GM21619 (cell line): ENCODE data around the gene RBP5.

Source experiments
- ATAC-seq: cut with Tn5 transposase; IDR thresholded peaks from one replicate; pipeline ENCODE4 v1.9.1; 2021; ENCODE audit not compliant: unreplicated experiment

RBP5 gene

GRCh38 chr12:7102582-7102981 lies 26.1 kb downstream of the RBP5 start:
- no peak for ATAC-seq

GRCh38 chr12:7101694-7102131 lies 27.0 kb downstream of the RBP5 start:
- ATAC-seq, result no peak

GRCh38 chr12:7101047-7101693 lies 27.5 kb downstream of the RBP5 start:
- ATAC-seq, result no peak

DNA sequence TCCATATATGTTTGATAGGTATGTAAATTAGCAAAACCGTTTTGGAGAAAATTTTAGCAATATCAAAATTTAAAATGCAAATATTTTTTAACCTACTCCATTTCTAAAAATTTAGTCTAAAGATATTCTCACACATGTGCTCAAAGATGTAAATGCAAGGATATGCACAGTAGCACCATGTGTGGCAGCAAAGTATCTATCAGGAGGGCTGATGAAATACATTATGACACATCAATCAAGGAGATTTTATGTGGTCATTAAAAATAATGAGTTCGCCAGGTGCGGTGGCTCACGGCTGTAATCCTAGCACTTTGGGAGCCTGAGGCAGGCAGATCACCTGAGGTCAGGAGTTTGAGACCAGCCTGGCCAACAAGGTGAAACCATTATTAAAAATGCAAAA lies 28.4 kb downstream of the RBP5 start:
- no peak for ATAC-seq

DNA sequence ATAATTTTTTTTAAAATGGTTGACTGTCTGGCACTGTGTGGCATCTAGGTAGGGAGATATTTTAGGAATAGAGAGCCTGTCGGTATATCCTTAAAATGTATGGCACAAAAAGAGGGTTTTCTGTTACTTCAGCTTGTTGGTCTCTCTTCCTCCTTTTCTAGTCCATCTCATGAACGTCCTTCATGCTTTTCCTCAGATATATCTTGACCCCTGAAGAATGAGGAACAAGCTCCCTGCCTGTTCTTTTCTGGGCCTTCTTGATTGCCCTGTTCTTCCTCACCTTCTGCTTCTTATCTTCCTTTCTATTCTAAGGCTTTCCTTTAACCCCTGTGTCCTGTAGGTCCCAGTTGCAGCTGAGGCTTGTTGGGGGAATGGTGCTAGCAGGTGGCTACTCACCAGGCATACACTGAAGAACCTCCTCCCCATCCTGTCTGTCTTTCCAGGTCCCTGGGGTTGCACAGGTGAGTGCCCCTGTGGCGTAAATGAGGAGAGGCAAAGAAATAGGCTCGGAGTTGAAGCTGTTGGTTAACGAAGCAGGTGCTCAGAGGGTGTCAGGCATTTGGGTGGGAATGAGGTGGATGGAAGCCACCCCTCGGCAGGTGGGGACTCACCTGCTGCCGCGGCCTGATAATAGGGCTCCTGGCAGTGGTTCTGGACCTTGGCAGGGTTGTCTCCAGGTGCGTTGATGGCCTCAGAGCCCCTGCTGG lies 29.2 kb downstream of the RBP5 start:
- ATAC-seq, result no peak

DNA sequence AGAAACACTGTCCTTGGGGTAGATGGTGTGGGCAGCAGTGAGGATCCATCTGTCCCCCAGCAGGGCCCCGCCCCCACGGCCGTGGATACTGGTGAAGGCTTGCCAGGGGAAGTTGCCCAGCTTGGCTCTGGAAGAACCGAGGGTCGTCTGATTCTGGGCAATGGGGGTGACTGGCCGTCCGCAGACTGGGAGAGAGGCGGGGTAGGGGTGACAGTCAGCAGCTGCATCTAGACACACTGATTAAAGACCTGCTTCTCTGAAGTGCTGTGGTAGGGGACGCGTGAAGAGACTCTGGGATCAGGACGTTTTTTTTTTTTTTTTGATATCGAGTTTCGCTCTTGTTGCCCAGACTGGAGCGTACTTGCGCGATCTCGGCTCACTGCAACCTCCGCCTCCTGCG lies 31.7 kb downstream of the RBP5 start:
- no peak for ATAC-seq

DNA sequence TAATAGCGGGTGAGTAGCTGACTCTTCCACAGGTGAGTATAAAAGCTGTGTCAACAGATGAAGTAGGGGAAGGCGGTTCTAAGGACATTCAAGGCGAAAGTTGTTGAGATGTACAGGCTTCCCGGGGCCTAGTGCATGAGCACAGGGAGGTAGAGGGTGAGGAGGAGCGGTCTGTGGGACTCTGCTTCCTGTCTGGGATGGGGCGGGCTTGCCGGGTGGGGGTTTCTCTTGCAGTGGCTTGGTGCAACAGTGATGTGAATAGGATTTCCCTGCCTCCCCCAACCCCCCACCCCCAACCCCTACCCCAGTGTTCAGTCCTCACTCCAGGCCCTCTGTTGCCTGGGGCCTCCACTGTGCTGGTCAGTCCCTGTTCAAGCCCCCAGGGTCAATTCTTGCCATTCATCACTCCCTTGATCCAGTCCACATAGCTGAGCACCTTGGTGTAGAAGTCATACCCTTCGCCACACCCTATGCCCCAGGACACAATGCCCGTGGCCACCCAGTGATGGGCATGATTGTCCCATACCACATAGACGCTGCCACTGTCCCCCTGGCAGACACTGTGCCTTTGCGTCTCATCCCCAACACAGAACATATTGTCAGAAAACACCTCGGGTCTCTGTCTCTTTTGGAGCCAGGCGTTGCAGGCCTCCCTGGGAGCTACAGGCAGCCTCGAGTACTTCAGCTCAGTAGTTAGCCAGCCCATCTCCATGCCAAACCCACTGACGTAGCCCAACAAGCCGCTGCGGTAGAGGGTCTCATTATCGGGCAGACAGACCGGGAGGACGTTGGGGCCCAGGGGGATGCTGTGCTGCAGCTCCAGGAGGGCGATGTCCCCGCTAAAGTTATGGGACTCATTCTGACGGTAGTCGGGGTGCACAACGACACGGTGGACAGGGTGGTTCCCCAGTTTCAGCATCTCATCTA lies 32.4 kb downstream of the RBP5 start:
- ATAC-seq, result no peak

DNA sequence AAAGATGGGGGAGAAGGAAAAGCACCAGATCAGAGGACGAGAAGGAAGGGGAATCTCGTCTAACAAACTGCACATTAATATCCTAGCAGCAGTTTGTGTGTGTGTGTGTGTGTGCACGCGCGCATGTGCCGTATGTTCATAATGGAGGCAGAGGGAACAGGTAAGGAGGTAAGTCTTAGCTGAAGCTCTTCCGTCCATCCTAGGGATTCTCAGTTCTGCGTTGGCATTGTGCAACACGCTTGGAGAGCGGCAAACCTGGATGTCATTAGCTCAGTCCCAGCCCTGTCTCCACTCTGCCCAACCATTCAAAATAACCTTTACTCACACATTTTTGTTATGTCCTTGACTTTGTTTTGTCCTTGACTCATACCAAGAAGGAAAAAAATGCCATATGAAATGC lies 34.8 kb downstream of the RBP5 start:
- no peak for ATAC-seq

GRCh38 chr12:7093486-7093885 lies 35.2 kb downstream of the RBP5 start:
- ATAC-seq, result no peak

DNA sequence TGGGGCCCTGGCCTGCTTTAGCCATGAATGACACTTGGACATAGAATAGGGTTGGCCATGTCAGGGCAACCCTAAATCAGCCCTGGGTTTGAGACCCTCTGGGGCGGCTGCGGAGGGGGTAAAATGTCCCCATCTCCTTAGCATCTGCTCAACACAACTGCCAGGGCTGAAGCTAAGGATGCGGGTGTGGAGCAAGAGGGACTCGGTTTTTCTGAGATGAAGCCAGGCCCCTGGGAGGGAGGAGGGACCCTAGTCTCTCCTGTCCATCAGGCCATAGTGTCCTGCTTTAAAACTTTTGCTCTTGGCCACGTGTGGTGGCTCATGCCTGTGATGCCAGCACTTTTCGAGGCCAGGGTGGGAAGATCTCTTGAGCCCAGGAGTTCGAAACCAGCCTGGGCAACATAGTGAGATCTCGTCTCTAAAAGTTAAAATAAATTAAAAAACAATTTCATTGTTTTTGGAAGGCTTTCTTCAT lies 35.7 kb downstream of the RBP5 start:
- ATAC-seq, result no peak

DNA sequence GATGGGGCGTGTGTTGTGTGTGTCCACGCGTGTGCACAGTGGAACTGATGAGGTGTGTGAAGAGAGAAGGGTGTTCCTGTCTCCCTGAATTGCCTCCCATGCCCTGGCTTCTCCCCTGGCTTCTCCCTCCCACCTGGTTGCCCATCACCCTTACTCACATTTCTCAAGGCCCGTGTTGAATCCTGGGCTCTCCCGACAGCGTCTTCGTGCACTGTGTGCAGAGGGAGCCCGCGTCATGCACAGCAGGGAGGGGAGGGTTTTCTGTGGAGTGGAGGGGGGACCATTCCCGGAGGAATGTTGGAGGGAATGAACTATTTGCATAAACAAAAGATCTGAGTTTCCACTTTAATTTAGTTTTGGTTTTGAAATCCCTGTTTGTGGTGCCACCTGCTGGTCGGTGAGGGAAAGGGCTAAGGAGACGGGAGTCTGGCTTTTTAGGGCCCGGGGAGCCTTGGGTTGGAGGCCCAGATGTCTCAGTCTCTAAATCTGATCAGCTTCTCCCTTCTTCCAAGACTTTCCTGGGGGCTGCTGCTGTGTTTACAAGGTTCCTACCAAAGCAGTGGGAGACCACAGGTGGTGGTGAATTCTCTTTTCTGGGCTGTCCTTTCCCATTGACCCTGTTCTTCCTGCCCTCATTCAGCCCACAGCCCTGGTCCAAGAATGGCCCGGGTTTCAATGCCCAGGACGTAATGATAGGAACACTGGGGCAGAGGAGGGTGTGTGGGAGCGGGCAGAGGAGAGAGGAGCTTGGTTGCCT lies 36.3 kb downstream of the RBP5 start, which contains the start of gene C1R:
Gene C1R, minus strand, starts transcription at position 217 of the 757 bp plus-strand sequence. Its CDS starts 57 bp downstream, at position 160.
- ATAC-seq, result no peak

GRCh38 chr12:7091660-7092228 lies 36.9 kb downstream of the RBP5 start:
- no peak for ATAC-seq

DNA sequence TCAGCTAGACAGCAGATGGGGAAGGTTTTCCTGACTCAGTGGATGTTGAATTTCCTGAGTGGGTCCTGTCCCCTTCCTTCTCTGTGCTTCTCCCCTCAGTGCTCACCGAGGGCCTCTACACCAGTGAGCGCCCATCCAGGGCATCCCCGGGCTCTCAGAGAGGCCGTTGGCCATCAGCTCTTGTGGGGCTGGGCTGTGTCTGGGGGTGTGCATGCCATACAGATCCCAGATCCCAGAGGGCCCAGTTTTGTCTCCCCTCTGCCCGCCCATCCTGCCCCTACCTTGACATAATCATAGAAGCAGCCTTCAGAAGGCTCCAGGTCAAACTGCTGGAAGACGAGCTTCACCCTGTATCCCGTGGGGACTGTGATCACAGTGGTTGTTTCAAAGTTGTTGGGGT lies 37.5 kb downstream of the RBP5 start:
- ATAC-seq, result no peak

DNA sequence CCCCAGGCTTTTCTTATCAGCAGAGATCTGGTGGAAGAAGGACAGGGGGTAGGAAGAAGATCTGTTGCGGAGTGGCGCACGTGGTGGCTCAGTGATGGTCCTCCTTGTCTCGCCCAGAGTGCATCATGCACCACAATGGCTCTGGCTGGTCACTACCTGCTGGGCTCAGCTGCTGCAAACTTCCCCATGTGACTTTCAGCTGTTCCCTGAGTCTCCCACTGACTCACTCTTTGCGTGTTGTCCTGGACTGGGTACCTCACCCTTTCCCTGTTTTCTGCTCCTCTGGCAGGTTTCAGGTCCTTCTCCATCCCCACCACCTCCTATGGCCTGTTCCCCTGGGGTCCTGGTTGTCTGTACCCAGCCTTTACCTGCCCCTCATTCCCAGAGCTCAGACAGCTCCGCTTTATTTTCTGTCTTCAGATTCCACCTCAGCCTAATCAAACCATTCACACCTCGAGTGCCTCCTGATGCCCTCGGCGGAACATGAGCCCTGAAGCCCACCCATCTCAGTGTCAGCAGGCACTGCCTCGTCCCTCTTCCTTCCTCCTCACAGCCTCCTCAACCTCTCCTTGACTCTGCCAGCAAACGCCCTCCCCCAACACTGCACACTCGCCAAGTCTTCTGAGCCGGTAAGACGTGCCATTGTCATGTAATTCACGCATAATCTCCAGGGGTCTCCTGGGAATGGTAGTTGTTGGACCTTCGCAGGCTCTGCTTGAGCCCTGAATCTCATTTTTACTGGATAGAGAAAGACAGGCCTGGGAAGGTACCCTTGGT lies 38.3 kb downstream of the RBP5 start:
- no peak for ATAC-seq

DNA sequence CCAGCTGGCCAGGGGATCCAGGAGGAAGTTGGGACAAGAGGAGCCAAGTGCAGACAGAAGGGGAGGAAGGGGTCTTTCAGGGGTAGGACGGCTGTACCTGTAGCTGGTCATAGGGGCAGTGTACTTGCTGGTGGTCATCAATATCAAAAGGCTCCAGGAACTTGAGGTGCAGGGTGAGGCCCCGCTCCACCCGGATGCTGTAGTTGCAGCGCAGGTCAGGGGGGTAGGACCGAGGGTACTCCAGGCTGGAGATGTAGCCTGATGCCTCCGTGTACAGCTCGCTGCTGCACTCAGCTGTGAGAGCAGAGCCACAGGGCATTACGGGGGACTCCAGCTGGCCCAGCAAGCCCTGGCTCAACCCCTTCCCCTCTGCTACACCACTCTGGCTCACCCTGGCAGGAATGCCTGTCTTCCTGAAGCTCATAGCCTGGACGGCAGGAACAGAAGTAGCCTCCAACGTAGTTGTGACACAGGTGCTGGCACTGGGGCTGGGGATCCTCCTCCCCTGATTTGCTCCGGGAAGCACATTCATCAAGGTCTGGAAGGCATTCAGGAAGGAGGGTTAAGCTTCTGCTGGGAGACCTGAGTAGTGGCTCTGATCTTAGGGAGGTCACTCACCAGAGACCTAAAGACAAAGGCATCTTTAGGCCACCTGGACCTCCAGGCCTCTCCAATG lies 39.4 kb downstream of the RBP5 start:
- ATAC-seq, result no peak

GRCh38 chr12:7083125-7083524 lies 45.6 kb downstream of the RBP5 start:
- ATAC-seq, result no peak

GRCh38 chr12:7081037-7081436 lies 47.7 kb downstream of the RBP5 start:
- ATAC-seq, result no peak

DNA sequence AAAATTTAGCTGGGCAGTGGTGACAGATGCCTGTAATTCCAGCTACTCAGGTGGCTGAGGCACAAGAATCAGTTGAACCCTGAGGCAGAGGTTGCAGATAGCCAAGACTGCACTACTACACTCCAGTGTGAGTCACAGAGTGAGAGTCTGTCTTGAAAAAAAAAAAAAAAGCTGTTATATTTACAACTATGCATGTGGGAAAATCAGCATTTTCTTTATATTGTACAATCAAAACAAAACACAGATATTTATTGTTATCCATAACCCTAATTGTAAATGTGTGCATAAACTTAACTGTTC lies 48.9 kb downstream of the RBP5 start:
- no peak for ATAC-seq

DNA sequence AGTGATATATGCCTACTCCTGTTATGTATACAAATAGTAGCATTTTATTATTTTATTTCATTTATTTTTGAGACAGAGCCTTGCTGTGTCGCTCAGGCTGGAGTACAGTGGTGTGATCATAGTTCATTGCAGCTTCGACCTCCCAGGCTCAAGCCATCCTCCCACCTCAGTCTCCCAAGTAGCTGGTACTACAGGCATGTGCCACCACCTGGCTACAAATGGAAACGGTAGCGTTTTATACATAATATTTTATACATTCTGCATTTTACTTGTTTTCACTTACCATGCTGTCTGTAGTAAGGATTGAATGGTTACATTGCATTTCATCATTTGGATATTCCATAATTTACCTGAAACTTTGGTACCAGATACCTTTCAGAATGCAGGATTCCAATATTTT lies 50.5 kb downstream of the RBP5 start:
- no peak for ATAC-seq
